Testis (tissue), 3 donors: ENCODE data around the gene SHROOM2. TPM values are rescaled to one million over a fixed set of nuclear protein-coding genes. Genes with fewer than 3 reads are reported as not detected.
A peak's percentile ranks its signal among the peaks of the same experiment; 100 is the strongest.

Experiments
- DNase-seq: peaks from one replicate; pipeline ENCODE4 v3.0.0-alpha.2; 2019
- H3K27ac ChIP-seq, 2 donors: fragments of 200-600 bp; sonication (generic); one replicate each; pipeline ENCODE4 v1.5.1; 2019
- H3K27me3 ChIP-seq: fragments of 200-600 bp; sonication (generic); one replicate; pipeline ENCODE4 v1.5.1; 2019
- H3K36me3 ChIP-seq: fragments of 200-600 bp; sonication (generic); one replicate; pipeline ENCODE4 v1.5.1; 2017; ENCODE audit warnings: low read depth; ENCODE audit errors: missing control alignments
- H3K4me1 ChIP-seq: fragments of 200-600 bp; sonication (generic); one replicate; pipeline ENCODE4 v1.5.1; 2019
- H3K4me3 ChIP-seq, 2 donors: fragments of 200-600 bp; sonication (generic); one replicate each; pipeline ENCODE4 v1.5.1; 2017 to 2019
- H3K9me3 ChIP-seq: fragments of 200-600 bp; sonication (generic); one replicate; pipeline ENCODE4 v1.5.1; 2017
- CTCF ChIP-seq, 3 experiments: fragments of 450-650 bp in 2 of 3; fragments of 200-600 bp in 1 of 3; sonication (generic) in 1 of 3; IDR thresholded peaks; one replicate each; pipeline ENCODE4 v1.5.1; 2016 to 2019; ENCODE audit warnings: antibody characterized with exemption in 3 of 3, mild to moderate bottlenecking in 2 of 3, moderate library complexity in 1 of 3
- POLR2A ChIP-seq: fragments of 450-650 bp; IDR thresholded peaks from one replicate; pipeline ENCODE4 v1.6.1; 2017; ENCODE audit warnings: antibody characterized with exemption, mild to moderate bottlenecking, moderate library complexity
- WGBS, 2 donors: methylation state at CpG; one replicate each; pipeline ENCODE4 v1.1.5; 2018; 5-methylcytosine and 5-hydroxymethylcytosine counted together
- intact Hi-C: fragments of 100-400 bp; cut with DNase I; formaldehyde crosslinking; loops from one replicate; pipeline ENCODE4 v1.15.1; 2023; ENCODE audit warnings: low total_unique reads
- polyA plus RNA-seq: library from polyadenylated mRNA; stranded (reverse); fragments of 350-450 nt; fragmentation: Illumina TruSeq; extraction: RNeasy Lipid Tissue Mini Kit (QIAGEN cat#74804); gene quantifications from one replicate; pipeline ENCODE4 v1.2.3, GENCODE V29; 2014; ENCODE audit warnings: low read depth, low replicate concordance; ENCODE audit not compliant: insufficient read depth
- total RNA-seq, 2 donors: library from RNA; depleted of rRNA; stranded (reverse); fragments of >200 nt; gene quantifications; one replicate each; pipeline ENCODE4 v1.2.3, GENCODE V29; 2016

The SHROOM2 gene
- total and polyA plus RNA-seq, 3 donors from 2014 or later = 8.2 to 46.0 (median 22.1) TPM

GRCh38 chrX:9983441-9983840 is 197.2 kb downstream of the SHROOM2 start:
- H3K36me3 ChIP-seq = no peaks in the 10 kb centered on the region
- WGBS, 2 donors = 93 to 98% methylated on average over 3 to 14 of the region's 18 CpGs
- no peak for DNase-seq
- intact Hi-C loops = no loop called here
- H3K9me3 ChIP-seq = no peaks in the 10 kb centered on the region
- TF ChIP-seq CTCF (IDR thresholded peaks at IDR 0.05) (no peak), POLR2A (no peak)
- H3K4me1 ChIP-seq = no peaks in the 10 kb centered on the region
- no peak overlapping the region for H3K27ac ChIP-seq
- no peaks in the 10 kb centered on the region for H3K27me3 ChIP-seq
- H3K4me3 ChIP-seq = no peak overlapping the region

- intact Hi-C loops = no loop called here
- no peak for DNase-seq
- TF ChIP-seq POLR2A = no peak
Measured at GRCh38 chrX:9983846-9984245, 197.6 kb downstream of the SHROOM2 start.

GRCh38 chrX:9988762-9989161 is 202.5 kb downstream of the SHROOM2 start:
- H3K27ac ChIP-seq = no peak overlapping the region
- H3K4me1 ChIP-seq = no peaks in the 10 kb centered on the region
- intact Hi-C loops = no loop called here
- no peaks in the 10 kb centered on the region for H3K36me3 ChIP-seq
- H3K9me3 ChIP-seq = no peaks in the 10 kb centered on the region
- no peaks in the 10 kb centered on the region for H3K27me3 ChIP-seq
- 39 to 57% methylated on average over 1 of the region's 1 CpG for WGBS, 2 donors
- no peak for DNase-seq
- no peak overlapping the region for H3K4me3 ChIP-seq
- TF ChIP-seq POLR2A = no peak
- TF ChIP-seq CTCF (IDR thresholded peaks at IDR 0.05) = peak; percentile 31 to 66 (median 42)

More at GRCh38 chrX:9983846-9984245, 197.6 kb downstream of the SHROOM2 start:
- Histone ChIP-seq H3K4me3 (no peak overlapping the region), H3K4me1 (no peaks in the 10 kb centered on the region), H3K27ac (no peak overlapping the region), H3K27me3 (no peaks in the 10 kb centered on the region), H3K36me3 (no peaks in the 10 kb centered on the region), H3K9me3 (no peaks in the 10 kb centered on the region)
- 89% methylated on average over 11 of the region's 11 CpGs; no CpG with 5 or more reads in 1 of the 2 donors for WGBS, 2 donors

- Histone ChIP-seq H3K27ac (no peak overlapping the region), H3K27me3 (no peaks in the 10 kb centered on the region), H3K4me1 (no peaks in the 10 kb centered on the region), H3K4me3 (no peak overlapping the region), H3K36me3 (no peaks in the 10 kb centered on the region), H3K9me3 (no peaks in the 10 kb centered on the region)
- TF ChIP-seq POLR2A (no peak), CTCF (IDR thresholded peaks at IDR 0.05) (no peak)
- intact Hi-C loops = no loop called here
- no peak for DNase-seq
- whole genome bisulfite sequencing, 2 donors = 100% methylated on average over 1 of the region's 28 CpGs; no CpG with 5 or more reads in 1 of the 2 donors
Measured at GRCh38 chrX:9992061-9992460, 205.8 kb downstream of the SHROOM2 start.

- H3K4me1 ChIP-seq = no peaks in the 10 kb centered on the region
- no peaks in the 10 kb centered on the region for H3K9me3 ChIP-seq
- no peak for DNase-seq
- H3K27ac ChIP-seq = no peak overlapping the region
- H3K27me3 ChIP-seq = no peaks in the 10 kb centered on the region
- intact Hi-C loops = no loop called here
- no peak overlapping the region for H3K4me3 ChIP-seq
- no peak for TF ChIP-seq POLR2A
- no peak for TF ChIP-seq CTCF (IDR thresholded peaks at IDR 0.05)
- WGBS, 2 donors = 83% methylated on average over 9 of the region's 18 CpGs; no CpG with 5 or more reads in 1 of the 2 donors
- H3K36me3 ChIP-seq = no peaks in the 10 kb centered on the region
Measured at GRCh38 chrX:9992724-9993123, 206.5 kb downstream of the SHROOM2 start.
